GM21576 (cell line): ENCODE measurements around the gene FOXP4.

Experiments
- ATAC-seq: cut with Tn5 transposase; IDR thresholded peaks from one replicate; pipeline ENCODE4 v1.9.1; 2021; ENCODE audit warnings: mild to moderate bottlenecking, moderate library complexity; ENCODE audit not compliant: unreplicated experiment

The FOXP4 gene

DNA sequence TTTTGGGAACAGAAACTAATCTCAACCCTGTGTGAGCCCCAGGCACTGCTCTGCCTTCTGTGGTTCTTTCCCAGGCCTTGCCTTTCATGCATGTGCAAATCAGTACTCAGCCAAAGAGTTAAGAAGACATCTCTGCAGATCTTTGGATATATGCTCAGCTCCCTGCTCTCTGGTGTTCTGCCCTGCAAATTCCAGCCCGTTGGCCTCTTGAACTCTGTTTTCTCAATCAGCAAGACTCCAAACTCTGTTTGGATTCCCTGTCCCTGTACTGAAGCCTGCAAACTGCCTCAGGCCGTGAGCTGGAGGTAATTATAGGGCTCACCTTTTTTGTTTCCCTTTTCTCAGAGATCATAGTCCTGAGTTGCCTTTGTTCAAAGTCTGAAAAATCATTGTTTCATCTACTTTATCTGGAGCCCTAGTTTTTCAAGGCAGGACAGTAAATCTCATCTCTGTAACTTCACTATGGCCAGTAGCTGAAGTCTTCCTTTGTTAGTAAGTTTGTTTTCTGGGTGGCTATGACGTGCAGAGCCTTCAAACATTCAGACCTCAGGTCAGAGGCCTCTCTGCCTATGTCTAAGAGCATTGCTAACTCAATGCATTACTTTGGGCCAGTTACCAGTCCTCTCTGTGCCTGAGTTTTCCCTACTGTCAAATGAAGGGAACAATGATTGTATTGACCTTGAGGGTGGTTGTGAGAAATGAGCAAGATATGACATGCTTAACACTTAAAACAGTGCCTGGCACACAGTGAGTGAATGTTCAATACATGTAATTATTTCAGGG, 76.2 kb downstream of the FOXP4 start:
- no peak for ATAC-seq

DNA sequence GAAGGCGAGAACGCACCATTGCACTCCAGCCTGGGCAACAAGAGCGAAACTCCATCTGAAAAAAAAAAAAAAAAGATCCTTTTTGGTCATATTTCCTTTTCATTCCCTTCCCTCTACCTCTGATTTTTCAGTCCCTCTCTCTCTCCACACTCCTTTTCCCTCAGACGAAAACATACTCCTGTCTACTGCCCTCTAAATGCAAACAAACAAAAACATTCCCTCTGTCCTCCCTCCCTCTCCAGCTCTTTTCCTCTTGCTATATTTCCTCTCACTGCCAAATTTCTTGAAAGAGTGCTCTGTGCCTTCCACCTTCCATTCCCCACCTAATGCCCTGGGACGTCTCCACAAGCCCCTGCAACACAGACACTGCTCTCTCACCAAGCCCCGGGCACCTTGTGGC, 77.1 kb downstream of the FOXP4 start:
- ATAC-seq = no peak

- ATAC-seq = no peak
Measured at GRCh38 chr6:41624621-41625380, 78.6 kb downstream of the FOXP4 start.

DNA sequence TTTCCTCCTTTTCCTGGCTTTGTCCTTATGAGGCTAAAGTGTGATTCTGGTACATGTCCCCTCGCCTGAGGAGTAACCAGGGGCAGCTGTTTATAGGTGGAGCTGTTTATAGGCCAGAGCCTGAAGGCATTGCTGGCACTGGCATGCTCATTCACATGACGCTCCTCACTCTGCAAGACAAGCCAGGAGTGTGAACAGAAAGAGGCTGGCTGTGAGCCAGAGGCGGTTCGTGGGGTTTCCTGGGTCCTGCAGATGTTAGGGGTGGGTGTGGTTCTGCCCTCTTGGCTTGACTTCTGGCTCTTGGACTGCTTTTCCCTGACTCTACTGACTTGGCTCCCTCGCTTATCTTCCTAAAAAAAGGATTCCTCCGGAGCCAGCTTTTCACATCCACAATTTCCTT, 79.3 kb downstream of the FOXP4 start:
- no peak for ATAC-seq

DNA sequence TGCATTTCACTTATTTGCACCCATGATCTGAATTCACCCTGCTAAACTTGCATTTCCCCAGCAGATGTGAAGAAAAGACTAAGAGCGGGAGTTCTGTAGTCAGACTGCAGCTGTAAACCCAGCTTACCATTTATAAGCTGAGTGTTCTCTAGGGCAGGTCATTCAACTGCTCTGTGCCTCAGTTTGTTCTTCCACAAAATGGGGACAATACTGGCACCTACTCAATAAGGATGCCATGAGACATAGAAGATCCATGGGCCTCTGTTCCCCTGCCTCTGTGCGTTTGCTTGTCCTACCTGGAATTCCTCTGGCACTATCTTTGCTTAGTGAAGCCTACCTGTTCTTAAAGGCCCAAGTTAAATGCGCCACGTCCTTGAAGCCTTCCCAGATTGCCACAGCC, 79.8 kb downstream of the FOXP4 start:
- ATAC-seq = no peak

- ATAC-seq = no peak
Measured at GRCh38 chr6:41626917-41627316, 80.7 kb downstream of the FOXP4 start.

DNA sequence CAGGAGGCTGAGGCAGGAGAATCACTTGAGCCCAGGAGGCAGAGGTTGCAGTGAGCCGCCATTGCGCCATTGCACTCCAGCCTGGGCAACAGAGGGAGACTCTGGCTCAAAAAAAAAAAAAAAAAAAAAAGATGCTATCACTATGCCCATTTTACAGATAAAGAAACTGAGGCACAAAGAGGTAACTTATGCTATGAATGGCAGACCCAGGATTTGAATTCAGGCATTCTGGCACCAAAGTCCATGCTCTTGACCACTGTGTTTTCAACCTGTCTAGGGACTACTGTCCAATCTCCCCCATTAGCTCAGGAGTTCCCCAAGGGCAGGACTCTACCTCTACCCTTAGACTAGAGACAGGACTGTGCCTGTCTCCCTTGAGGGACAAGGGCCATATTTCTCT, 82.9 kb downstream of the FOXP4 start:
- ATAC-seq = no peak

DNA sequence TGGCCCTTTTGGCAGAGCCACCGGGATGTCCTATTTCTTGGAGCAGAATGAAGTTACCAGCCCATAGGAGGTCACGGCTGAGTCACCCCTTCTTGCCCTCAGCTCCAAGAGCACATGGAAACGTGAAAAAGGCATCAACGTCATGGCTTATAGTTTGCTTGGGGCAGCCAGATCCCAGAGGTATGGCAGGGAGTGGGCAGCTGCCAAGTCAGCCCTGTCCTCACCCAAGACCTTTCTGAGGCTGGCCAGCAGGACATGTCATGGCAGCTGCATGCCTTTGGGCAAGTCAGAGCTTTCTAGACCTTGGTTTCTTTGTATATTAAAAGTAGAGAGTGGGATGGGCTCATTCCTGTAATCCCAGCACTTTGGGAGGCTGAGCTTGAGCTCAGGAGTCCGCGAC, 83.9 kb downstream of the FOXP4 start:
- no peak for ATAC-seq

DNA sequence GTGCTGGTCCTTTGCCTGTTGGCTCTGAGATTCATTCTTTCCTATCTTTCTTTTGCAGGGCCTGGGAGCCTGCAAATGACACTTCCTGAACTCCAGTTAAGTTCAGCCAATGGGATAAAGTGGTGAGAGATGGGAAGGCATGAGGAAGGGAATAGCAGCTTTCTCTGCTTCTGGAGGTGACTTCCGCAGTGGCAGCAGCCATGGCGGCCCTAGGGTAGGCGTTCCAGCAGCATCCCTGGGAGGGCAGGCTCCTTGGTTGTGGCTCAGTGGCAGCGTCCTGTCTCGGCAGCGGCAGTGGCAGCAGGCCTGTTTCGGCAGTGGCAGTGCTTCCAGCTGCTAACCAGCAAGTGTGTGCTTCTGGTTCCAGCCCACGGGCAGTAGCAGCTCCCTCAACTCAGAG, 84.8 kb downstream of the FOXP4 start:
- no peak for ATAC-seq

GRCh38 chr6:41633056-41633634, 87.0 kb downstream of the FOXP4 start:
- ATAC-seq = no peak

- ATAC-seq = no peak
Measured at GRCh38 chr6:41634657-41635056, 88.5 kb downstream of the FOXP4 start.

DNA sequence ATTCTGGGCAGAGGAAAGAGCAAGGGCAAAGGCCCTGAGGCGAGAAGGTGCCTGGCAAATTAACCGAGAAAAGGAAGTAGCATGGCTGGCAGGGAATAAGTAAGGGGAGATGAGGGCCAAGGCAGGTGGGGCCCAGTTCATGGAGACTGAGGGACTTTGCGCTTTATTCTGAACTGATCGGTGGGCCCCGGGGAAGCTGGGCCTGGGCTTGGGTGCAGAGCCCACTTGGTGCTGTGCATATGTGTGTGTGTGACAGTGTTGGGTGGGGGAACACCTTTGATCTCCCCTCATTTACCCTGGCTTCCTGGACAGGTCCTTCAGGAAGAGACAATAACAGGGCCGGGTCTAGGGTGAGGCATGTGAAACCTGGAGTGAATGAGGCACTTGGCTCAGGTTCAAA, 89.2 kb downstream of the FOXP4 start:
- no peak for ATAC-seq

DNA sequence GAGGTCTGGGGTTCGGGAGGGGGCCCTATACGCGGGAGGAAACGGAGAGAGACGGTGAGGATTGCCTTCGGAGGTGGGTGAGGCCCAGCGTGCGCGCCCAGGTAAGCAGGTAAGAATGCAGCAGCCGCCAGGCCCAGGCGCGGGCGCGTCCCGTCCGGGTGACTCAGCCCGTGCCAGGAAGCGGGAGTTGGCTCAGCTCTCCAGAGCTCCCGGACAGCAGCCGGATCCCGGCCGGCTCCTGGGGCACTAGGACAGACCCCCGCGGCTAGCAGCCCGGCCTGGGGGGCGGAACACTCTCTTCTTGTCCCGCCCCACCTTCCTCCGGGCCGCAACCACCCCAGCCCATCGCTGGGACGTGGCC, 90.6 kb downstream of the FOXP4 start:
- no peak for ATAC-seq

GRCh38 chr6:41637194-41638001, 91.2 kb downstream of the FOXP4 start:
- no peak for ATAC-seq

GRCh38 chr6:41638002-41638934, 92.1 kb downstream of the FOXP4 start, which contains the start of gene MDFI:
TSS of gene MDFI (plus strand) at chr6:41638468. CDS start at chr6:41638750, 282 bp downstream.
- ATAC-seq = no peak

- no peak for ATAC-seq
Measured at GRCh38 chr6:41638935-41639808, 93.0 kb downstream of the FOXP4 start.

- ATAC-seq = no peak
Measured at GRCh38 chr6:41639809-41640371, 93.7 kb downstream of the FOXP4 start.

- ATAC-seq = no peak
Measured at GRCh38 chr6:41640426-41640825, 94.2 kb downstream of the FOXP4 start.
